DND-41 (cell line): ENCODE results near the gene DCBLD1.

ENCODE experiments used
- EZH2 ChIP-seq: IDR thresholded peaks from 3 replicates; pipeline ENCODE4 v1.6.1; 2012; ENCODE audit warnings: borderline replicate concordance, low read depth, mild to moderate bottlenecking, moderate library complexity, low read length, inconsistent platforms; ENCODE audit not compliant: severe bottlenecking
- TF ChIP-seq, protein P1 (sequence below): IDR thresholded peaks from 2 replicates; pipeline ENCODE4 v1.5.1; 2012; ENCODE audit warnings: borderline replicate concordance, low read length, moderate library complexity, mild to moderate bottlenecking; ENCODE audit not compliant: poor library complexity, severe bottlenecking; ENCODE audit errors: extremely low read depth

DNA sequence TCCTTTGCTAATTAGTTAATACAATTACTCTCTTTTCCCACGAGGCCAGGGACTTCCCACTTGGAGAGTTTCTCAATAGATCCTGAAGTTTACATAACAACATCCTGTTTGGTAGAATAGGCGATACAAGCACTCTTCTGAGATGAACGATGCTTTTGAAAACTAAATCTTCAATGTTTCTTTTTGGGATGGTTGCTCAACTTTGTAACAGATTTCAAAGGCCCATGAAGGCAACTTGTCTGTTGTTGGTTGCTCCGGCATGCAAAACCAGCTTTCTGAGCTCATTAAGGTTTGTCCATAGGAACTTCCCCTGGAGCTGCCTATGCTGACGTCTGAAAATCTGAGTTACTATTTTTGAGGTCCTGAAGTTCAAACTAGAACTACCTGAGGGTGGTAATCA, 30.8 kb upstream of the DCBLD1 start:
- TF ChIP-seq EZH2, result no peak
- TF ChIP-seq, protein P1, sequence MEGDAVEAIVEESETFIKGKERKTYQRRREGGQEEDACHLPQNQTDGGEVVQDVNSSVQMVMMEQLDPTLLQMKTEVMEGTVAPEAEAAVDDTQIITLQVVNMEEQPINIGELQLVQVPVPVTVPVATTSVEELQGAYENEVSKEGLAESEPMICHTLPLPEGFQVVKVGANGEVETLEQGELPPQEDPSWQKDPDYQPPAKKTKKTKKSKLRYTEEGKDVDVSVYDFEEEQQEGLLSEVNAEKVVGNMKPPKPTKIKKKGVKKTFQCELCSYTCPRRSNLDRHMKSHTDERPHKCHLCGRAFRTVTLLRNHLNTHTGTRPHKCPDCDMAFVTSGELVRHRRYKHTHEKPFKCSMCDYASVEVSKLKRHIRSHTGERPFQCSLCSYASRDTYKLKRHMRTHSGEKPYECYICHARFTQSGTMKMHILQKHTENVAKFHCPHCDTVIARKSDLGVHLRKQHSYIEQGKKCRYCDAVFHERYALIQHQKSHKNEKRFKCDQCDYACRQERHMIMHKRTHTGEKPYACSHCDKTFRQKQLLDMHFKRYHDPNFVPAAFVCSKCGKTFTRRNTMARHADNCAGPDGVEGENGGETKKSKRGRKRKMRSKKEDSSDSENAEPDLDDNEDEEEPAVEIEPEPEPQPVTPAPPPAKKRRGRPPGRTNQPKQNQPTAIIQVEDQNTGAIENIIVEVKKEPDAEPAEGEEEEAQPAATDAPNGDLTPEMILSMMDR, result no peak
